GM23248 (cell line): ENCODE measurements around the gene DGKQ. TPM values are rescaled to one million over a fixed set of nuclear protein-coding genes. Genes with fewer than 3 reads are reported as not detected.
"Not testable (repeated sequence)": the region's sequence is repeated elsewhere in the genome, so short reads cannot be mapped to it uniquely, and the experiment has no call there.

ENCODE experiments used
- DNase-seq: peaks from one replicate; pipeline ENCODE4 v3.0.0-alpha.2; 2015
- H2AFZ ChIP-seq: fragments of 200-600 bp; sonication (generic); 2 replicates; pipeline ENCODE4 v1.6.1; 2016; ENCODE audit warnings: antibody characterized with exemption
- H3F3A ChIP-seq: fragments of 200-600 bp; sonication (generic); 2 replicates; pipeline ENCODE4 v1.6.1; 2016; ENCODE audit warnings: mild to moderate bottlenecking, antibody characterized with exemption, mixed run types; ENCODE audit not compliant: insufficient read depth
- H3K27ac ChIP-seq: fragments of 200-600 bp; sonication (generic); 2 replicates; pipeline ENCODE4 v1.5.1; 2016; ENCODE audit warnings: mild to moderate bottlenecking
- H3K27me3 ChIP-seq: fragments of 200-600 bp; sonication (generic); replicated peaks from 2 replicates; pipeline ENCODE4 v1.6.1; 2016; ENCODE audit warnings: mild to moderate bottlenecking; ENCODE audit not compliant: insufficient read depth
- H3K36me3 ChIP-seq: fragments of 200-600 bp; sonication (generic); 2 replicates; pipeline ENCODE4 v1.6.1; 2016; ENCODE audit warnings: low read depth, mild to moderate bottlenecking
- H3K4me1 ChIP-seq: fragments of 200-600 bp; sonication (generic); 2 replicates; pipeline ENCODE4 v1.6.1; 2016; ENCODE audit warnings: mild to moderate bottlenecking; ENCODE audit not compliant: insufficient read depth
- H3K4me2 ChIP-seq: fragments of 200-600 bp; sonication (generic); one replicate; pipeline ENCODE4 v1.6.1; 2016; ENCODE audit warnings: mild to moderate bottlenecking; ENCODE audit not compliant: unreplicated experiment
- H3K4me3 ChIP-seq: fragments of 200-600 bp; sonication (generic); 2 replicates; pipeline ENCODE4 v1.5.1; 2016; ENCODE audit warnings: mild to moderate bottlenecking
- H3K79me2 ChIP-seq: fragments of 200-600 bp; sonication (generic); 2 replicates; pipeline ENCODE4 v1.6.1; 2016; ENCODE audit warnings: mild to moderate bottlenecking; ENCODE audit not compliant: insufficient read depth
- H3K9ac ChIP-seq: fragments of 200-600 bp; sonication (generic); 2 replicates; pipeline ENCODE4 v1.6.1; 2016; ENCODE audit warnings: mild to moderate bottlenecking
- H3K9me2 ChIP-seq: fragments of 200-600 bp; sonication (generic); 2 replicates; pipeline ENCODE4 v1.6.1; 2016; ENCODE audit warnings: mixed run types, mild to moderate bottlenecking, moderate library complexity; ENCODE audit not compliant: insufficient read depth
- H3K9me3 ChIP-seq: fragments of 200-600 bp; sonication (generic); one replicate; pipeline ENCODE4 v1.6.1; 2017; ENCODE audit warnings: low read depth
- H4K20me1 ChIP-seq: fragments of 200-600 bp; sonication (generic); 2 replicates; pipeline ENCODE4 v1.6.0; 2016; ENCODE audit not compliant: insufficient read depth
- EZH2 ChIP-seq: fragments of 200-600 bp; sonication (generic); IDR thresholded peaks from 2 replicates; pipeline ENCODE4 v1.6.1; 2018; ENCODE audit warnings: antibody characterized with exemption, mild to moderate bottlenecking; ENCODE audit not compliant: insufficient read depth, poor library complexity, severe bottlenecking
- EZH2phosphoT487 ChIP-seq: fragments of 200-600 bp; sonication (generic); IDR thresholded peaks from 2 replicates; pipeline ENCODE4 v1.6.1; 2018; ENCODE audit warnings: antibody characterized with exemption, moderate library complexity, mild to moderate bottlenecking, low read depth; ENCODE audit not compliant: insufficient read depth
- WGBS, 2 experiments: methylation state at CpG; one replicate each; pipeline ENCODE4 v1.1.6; 2015 to 2017; ENCODE audit warnings: low lambda C conversion rate in 2 of 2, low coverage in 1 of 2; ENCODE audit errors: missing lambda C conversion rate in 2 of 2; 5-methylcytosine and 5-hydroxymethylcytosine counted together
- in situ Hi-C: fragments of 300-500 bp; cut with MboI; formaldehyde crosslinking; loops from 2 replicates; pipeline ENCODE4 v1.15.0; 2020
- polyA plus RNA-seq: library from polyadenylated mRNA; unstranded; fragments of >200 nt; fragmentation: Nextera tagmentation; extraction: Ambion mirVana; gene quantifications from 2 replicates; pipeline ENCODE4 v1.2.1, GENCODE V29; 2016
- total RNA-seq: library from RNA; depleted of rRNA; stranded (reverse); fragments of >200 nt; shearing (Covaris generic); gene quantifications from 2 replicates; pipeline ENCODE4 v1.2.3, GENCODE V29; 2014

Gene DGKQ
- total and polyA plus RNA-seq, 2 experiments from 2014 or later, result 1.9 to 18.2 TPM

DNA sequence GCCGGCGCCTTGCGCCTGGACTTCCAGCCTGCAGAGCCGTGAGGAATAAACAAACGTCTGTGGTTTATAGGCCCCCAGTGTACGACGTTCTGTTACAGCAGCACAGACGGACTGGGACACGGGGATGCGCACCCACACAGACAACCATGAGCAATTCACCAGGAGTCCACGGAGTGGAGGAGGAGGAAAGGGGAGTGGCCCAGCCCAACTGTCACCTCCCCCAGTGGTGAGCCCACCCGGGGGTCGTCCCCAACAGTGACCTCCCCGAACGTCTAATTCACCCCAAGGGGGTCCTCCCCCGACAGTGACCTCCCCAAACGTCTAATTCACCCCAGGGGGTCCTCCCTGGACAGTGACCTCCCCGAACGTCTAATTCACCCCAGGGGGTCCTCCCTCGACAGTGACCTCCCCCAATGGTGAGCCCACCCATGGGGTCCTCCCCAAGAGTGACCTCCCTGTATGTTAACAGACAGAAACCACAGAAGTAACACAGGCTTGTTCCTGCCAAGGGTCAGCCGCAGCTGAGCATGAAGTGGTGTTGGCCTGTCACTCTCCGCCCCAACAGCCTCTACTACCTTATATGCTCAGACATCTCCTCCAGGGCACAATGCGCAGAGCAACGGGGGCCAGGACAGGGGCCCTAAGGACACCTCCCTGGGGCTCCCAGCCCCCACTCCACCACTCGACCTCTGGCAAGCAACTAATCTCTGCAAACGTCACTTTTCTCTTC is 47.4 kb downstream of the DGKQ start:
- no peak for DNase-seq
- WGBS, 2 experiments, result 77 to 83% methylated on average over 24 to 26 of the region's 26 CpGs

DNA sequence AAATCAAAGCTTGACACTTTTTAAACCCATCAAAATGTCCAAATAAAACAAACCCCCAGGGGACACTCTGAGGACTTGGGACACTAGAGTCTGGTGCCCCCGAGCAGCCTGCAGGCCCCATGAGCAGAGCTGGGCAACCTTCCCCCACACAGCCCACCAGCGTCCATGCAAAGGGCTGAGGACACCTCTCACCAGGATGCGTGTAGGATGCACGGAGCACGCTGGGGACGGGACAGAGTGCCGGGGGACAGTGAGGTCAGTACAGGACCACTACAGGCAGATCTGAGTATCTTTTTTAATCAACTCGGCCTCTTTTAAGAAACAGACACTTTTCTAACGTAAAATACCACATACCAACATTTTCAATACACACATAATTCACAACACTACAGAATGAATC is 48.2 kb downstream of the DGKQ start:
- Histone ChIP-seq H3K27ac (no peak overlapping the region), H3K4me3 (no peak overlapping the region), H3K9ac (no peak overlapping the region), H3K9me3 (no peaks in the 10 kb centered on the region), H3K27me3 (no peaks in the 10 kb centered on the region), H3K9me2 (no peaks in the 10 kb centered on the region), H3K4me1 (peaks cover 22% of the 10 kb centered on the region), H2AFZ (no peak overlapping the region), H3K36me3 (no peaks in the 10 kb centered on the region), H3K79me2 (peaks cover 92% of the 10 kb centered on the region), H3K4me2 (no peak overlapping the region), H3F3A (peaks cover 13% of the 10 kb centered on the region), H4K20me1 (no peaks in the 10 kb centered on the region; the same call in 1 of the 2 replicates)
- 74 to 77% methylated on average over 9 of the region's 9 CpGs for WGBS, 2 experiments
- no peak for DNase-seq
- in situ Hi-C loops, result no loop called here
- no peak for TF ChIP-seq EZH2phosphoT487
- TF ChIP-seq EZH2, result no peak

More for the DNA sequence above, 47.4 kb downstream of the DGKQ start:
- in situ Hi-C loops, result no loop called here
- H3K79me2 ChIP-seq, result peaks cover 92% of the 10 kb centered on the region
- H3K27me3 ChIP-seq, result no peaks in the 10 kb centered on the region
- no peak overlapping the region for H3K27ac ChIP-seq
- H3K4me3 ChIP-seq, result no peak overlapping the region
- no peaks in the 10 kb centered on the region for H3K36me3 ChIP-seq
- TF ChIP-seq EZH2, result no peak
- TF ChIP-seq EZH2phosphoT487, result no peak
- H3K9me2 ChIP-seq, result no peaks in the 10 kb centered on the region
- no peak overlapping the region for H3K9ac ChIP-seq
- no peaks in the 10 kb centered on the region for H4K20me1 ChIP-seq
- H3K4me2 ChIP-seq, result no peak overlapping the region
- peaks cover 20% of the 10 kb centered on the region for H3F3A ChIP-seq
- H3K4me1 ChIP-seq, result peaks cover 29% of the 10 kb centered on the region
- H2AFZ ChIP-seq, result no peak overlapping the region
- no peaks in the 10 kb centered on the region for H3K9me3 ChIP-seq

DNA sequence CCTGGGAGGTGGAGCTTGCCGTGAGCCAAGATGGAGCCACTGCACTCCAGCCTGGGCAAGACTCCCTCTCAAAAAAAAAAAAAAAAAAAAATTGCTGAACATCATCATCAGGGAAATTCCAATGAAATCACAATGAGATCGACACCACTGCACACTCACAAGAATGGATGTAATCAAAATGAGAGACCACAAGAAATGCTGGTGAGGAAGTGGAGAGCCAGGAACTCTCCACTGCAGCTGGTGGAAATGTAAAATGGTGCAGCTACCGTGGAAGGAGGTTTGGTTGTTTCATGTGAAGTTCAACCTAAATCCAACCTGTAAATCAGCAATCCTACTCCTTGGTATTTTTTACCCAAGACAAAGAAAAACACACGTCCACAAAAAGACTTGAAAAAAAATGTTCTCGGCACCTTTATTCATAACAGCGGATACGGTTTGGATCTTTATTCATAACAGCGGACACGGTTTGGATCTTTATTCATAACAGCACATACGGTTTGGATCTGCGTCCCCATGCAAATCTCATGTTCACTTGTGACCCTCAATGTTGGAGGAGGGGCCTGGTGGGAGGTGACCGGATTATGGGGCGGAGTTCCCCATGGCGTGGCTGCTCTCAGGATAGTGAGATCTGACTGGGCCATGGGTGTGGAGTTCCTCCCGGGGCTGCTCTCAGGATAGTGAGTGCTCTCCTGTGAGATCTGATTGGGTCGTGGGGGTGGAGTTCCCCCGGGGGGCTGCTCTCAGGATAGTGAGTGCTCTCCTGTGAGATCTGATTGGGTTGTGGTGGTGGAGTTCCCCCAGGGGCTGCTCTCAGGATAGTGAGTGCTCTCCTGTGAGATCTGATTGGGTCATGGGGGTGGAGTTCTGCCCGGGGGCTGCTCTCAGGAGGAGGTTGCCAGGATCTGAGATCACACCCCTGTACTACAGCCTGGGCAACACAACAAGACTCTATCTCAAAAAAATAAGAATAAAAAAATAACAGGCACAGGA is 49.0 kb downstream of the DGKQ start:
- no peak overlapping the region for H3K4me2 ChIP-seq
- WGBS, 2 experiments, result 67 to 69% methylated on average over 15 to 18 of the region's 18 CpGs
- TF ChIP-seq EZH2phosphoT487 (no peak), EZH2 (no peak)
- H3K27ac ChIP-seq, result peak overlapping the region; percentile 18
- H3K36me3 ChIP-seq, result no peaks in the 10 kb centered on the region
- H3F3A ChIP-seq, result peaks cover 6% of the 10 kb centered on the region; the same call in 1 of the 2 replicates
- H3K9me3 ChIP-seq, result no peaks in the 10 kb centered on the region
- H3K4me3 ChIP-seq, result no peak overlapping the region
- peak; percentile 53 for DNase-seq
- peaks cover 92% of the 10 kb centered on the region for H3K79me2 ChIP-seq
- no peaks in the 10 kb centered on the region for H3K27me3 ChIP-seq
- in situ Hi-C loops, result no loop called here
- H2AFZ ChIP-seq, result no peak overlapping the region
- H4K20me1 ChIP-seq, result no peaks in the 10 kb centered on the region; the same call in 1 of the 2 replicates
- no peaks in the 10 kb centered on the region for H3K9me2 ChIP-seq
- peaks cover 14% of the 10 kb centered on the region; the same call in 1 of the 2 replicates for H3K4me1 ChIP-seq
- H3K9ac ChIP-seq, result no peak overlapping the region

DNA sequence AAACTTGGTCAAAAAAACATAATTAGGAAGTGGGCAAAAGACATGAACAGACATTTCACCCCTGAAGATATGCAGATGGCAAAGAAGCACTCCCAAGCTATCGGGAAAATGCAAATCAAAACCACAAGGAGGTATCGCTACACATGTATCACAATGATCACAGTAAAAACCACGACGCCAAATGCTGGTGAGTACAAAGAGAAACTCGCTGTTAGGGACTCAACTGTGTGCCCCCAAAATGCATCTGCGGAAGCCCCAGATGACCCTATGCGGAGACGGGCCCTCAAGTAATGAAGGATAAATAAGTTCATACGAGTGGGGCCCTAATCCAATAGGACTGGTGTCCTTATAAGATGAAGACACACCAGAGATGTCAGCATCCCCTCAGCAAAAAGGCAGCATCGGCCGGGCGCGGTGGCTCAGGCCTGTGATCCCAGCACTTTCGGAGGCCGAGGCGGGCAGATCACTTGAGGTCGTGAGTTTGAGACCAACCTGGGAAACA is 51.5 kb downstream of the DGKQ start:
- no peaks in the 10 kb centered on the region; the same call in 1 of the 2 replicates for H4K20me1 ChIP-seq
- WGBS, 2 experiments, result 94 to 98% methylated on average over 17 of the region's 17 CpGs

DNA sequence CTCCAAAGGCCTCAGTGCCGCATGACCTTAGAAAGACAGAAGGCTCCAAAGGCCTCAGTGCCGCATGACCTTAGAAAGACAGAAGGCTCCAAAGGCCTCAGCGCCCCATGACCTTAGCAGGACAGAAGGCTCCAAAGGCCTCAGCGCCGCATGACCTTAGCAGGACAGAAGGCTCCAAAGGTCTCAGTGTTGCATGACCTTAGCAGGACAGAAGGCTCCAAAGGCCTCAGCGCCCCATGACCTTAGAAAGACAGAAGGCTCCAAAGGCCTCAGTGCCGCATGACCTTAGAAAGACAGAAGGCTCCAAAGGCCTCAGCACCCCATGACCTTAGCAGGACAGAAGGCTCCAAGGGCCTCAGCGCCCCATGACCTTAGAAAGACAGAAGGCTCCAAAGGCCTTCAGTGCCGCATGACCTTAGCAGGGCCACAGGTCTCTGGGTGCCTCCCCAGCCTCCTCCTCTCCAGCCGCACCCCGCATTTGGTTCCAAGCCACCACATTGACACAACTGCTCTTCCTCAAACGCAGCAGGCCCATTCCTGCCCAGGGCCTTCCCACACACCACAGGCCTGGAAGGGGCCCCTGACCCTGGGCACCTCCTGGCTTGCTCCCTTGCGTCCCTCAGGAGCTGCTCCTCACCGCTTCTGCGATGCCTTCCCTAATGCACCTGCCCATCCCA is 54.2 kb downstream of the DGKQ start:
- H3K27ac ChIP-seq, H3K9me2 ChIP-seq, H2AFZ ChIP-seq, H3K4me1 ChIP-seq, H3K9ac ChIP-seq, H3K36me3 ChIP-seq, H3K27me3 ChIP-seq, in situ Hi-C loops, DNase-seq, H3K9me3 ChIP-seq, H4K20me1 ChIP-seq, H3F3A ChIP-seq, H3K4me2 ChIP-seq, H3K4me3 ChIP-seq: not testable (repeated sequence)
- H3K79me2 ChIP-seq, result peaks cover 100% of the 10 kb centered on the region
- WGBS, 2 experiments, result 97 to 98% methylated on average over 13 to 15 of the region's 15 CpGs

More for the DNA sequence above, 51.5 kb downstream of the DGKQ start:
- TF ChIP-seq EZH2phosphoT487, result no peak
- TF ChIP-seq EZH2, result no peak
- H3K4me1 ChIP-seq, result peaks cover 14% of the 10 kb centered on the region; the same call in 1 of the 2 replicates
- in situ Hi-C loops, result no loop called here
- no peaks in the 10 kb centered on the region for H3K27me3 ChIP-seq
- H3K36me3 ChIP-seq, result no peaks in the 10 kb centered on the region
- H3K27ac ChIP-seq, result no peak overlapping the region
- 0 out of 2 replicates have a peak, but pooled peaks cover 3% of the 10 kb centered on the region for H3F3A ChIP-seq
- H3K4me2 ChIP-seq, result no peak overlapping the region
- H3K9me3 ChIP-seq, result no peaks in the 10 kb centered on the region
- H2AFZ ChIP-seq, result no peak overlapping the region
- H3K9me2 ChIP-seq, result no peaks in the 10 kb centered on the region
- no peak overlapping the region for H3K9ac ChIP-seq
- no peak for DNase-seq
- H3K79me2 ChIP-seq, result peaks cover 98% of the 10 kb centered on the region
- no peak overlapping the region for H3K4me3 ChIP-seq

DNA sequence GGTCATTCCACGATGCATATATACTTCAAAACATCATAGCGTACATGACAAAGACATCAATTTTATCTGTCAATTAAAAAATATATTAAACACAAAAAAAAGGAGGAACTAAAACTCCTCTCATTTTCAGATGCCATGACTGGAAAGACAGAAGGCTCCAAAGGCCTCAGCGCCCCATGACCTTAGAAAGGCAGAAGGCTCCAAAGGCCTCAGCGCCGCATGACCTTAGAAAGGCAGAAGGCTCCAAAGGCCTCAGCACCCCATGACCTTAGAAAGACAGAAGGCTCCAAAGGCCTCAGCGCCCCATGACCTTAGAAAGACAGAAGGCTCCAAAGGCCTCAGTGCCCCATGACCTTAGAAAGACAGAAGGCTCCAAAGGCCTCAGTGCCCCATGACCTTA is 54.8 kb downstream of the DGKQ start:
- DNase-seq, H3K27me3 ChIP-seq, H3K4me3 ChIP-seq, H3K4me2 ChIP-seq, H4K20me1 ChIP-seq, H3K9me2 ChIP-seq, H3K36me3 ChIP-seq, H3K9me3 ChIP-seq, H3K9ac ChIP-seq, H2AFZ ChIP-seq, H3F3A ChIP-seq, H3K27ac ChIP-seq, in situ Hi-C loops, H3K4me1 ChIP-seq: not testable (repeated sequence)
- WGBS, 2 experiments, result 90 to 97% methylated on average over 6 of the region's 6 CpGs
- H3K79me2 ChIP-seq, result peaks cover 95% of the 10 kb centered on the region
